Measurements from ENCODE around the gene ZMYND8. TPM values are rescaled to one million over a fixed set of nuclear protein-coding genes. Genes with fewer than 3 reads are reported as not detected.
A peak's percentile ranks its signal among the peaks of the same experiment; 100 is the strongest.

The ZMYND8 gene
- total RNA-seq, 2 experiments from 2014 or later = 33.0 to 34.3 TPM

DNA sequence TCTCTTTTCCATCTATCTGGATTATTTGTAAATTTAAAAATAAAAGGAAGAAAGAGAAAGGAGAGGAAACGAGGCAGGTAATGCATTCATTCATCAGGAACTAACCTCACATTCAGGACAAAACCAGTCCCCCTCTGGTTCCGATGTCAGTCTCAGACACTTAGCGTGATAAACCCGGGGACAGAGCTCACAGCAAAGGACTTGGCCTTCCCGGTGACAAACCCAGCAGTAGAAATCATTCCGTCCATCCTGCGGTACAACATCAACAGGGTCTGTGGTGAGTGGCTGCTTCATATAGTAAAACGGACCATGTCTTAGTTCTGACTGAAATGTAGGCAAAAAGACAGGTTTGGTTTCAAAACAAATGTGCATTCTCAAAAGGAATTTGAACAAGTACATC, 57.9 kb downstream of the ZMYND8 start:
- Mint-ChIP-seq H3K4me3 (no peak overlapping the region), H3K27ac (no peak overlapping the region), H3K36me3 (ENCODE audit: low read depth) (peaks cover 86% of the 10 kb centered on the region), H3K9me3 (no peaks in the 10 kb centered on the region), H3K4me1 (ENCODE audit: low read depth) (peaks cover 19% of the 10 kb centered on the region), H3K27me3 (no peaks in the 10 kb centered on the region)
- DNase-seq (no peak), ATAC-seq (ENCODE audit: poor library complexity) (no peak)
- Histone ChIP-seq H3K27me3 (ENCODE audit: control insufficient read depth in 1 of 2, insufficient read depth in 2 of 2, low read length in 2 of 2) (no peaks in the 10 kb centered on the region), H3K4me1 (ENCODE audit: insufficient read depth, low read length) (no peaks in the 10 kb centered on the region), H3K27ac (ENCODE audit: low read depth in 1 of 2, low read length in 2 of 2) (no peak overlapping the region), H3K36me3 (ENCODE audit: insufficient read depth, low read length) (peaks cover 82% of the 10 kb centered on the region), H3K4me3 (ENCODE audit: low read length) (no peak overlapping the region), H3K9me3 (ENCODE audit: control insufficient read depth in 1 of 2, insufficient read depth in 1 of 2, low read length in 2 of 2) (no peaks in the 10 kb centered on the region)
- TF ChIP-seq, protein P1, sequence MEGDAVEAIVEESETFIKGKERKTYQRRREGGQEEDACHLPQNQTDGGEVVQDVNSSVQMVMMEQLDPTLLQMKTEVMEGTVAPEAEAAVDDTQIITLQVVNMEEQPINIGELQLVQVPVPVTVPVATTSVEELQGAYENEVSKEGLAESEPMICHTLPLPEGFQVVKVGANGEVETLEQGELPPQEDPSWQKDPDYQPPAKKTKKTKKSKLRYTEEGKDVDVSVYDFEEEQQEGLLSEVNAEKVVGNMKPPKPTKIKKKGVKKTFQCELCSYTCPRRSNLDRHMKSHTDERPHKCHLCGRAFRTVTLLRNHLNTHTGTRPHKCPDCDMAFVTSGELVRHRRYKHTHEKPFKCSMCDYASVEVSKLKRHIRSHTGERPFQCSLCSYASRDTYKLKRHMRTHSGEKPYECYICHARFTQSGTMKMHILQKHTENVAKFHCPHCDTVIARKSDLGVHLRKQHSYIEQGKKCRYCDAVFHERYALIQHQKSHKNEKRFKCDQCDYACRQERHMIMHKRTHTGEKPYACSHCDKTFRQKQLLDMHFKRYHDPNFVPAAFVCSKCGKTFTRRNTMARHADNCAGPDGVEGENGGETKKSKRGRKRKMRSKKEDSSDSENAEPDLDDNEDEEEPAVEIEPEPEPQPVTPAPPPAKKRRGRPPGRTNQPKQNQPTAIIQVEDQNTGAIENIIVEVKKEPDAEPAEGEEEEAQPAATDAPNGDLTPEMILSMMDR (IDR thresholded peaks at IDR 0.05) = no peak
- ChIA-PET POLR2A (interaction anchor here (0.8 kb wide), 1 partner anchor 61 kb away, joined by 3 read pairs; no protein-coding TSS in a partner anchor), CTCF (no interaction called here)
- intact Hi-C loops (cut with DNase I, micrococcal nuclease) = no loop called here

DNA sequence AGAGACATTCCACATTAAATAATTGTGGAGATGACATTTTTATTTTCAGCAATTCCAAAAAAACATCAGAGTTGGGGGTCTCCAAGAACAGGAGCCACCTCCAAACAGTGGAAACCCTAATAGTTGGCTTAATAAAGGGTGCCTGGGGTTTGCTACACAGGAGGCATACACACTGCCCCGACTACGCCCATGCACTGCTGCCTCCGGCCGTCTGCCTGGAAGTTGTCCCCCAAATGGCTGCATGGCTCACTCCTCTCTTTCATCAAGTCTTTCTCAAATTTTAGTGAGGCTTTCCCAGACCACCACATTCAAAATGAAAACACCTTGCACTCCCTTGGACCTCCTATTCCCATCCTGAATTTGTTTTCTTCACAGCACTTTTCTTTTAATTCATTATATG, 58.8 kb downstream of the ZMYND8 start:
- intact Hi-C loops (cut with DNase I, micrococcal nuclease) = no loop called here
- H3K36me3 ChIP-seq (ENCODE audit: insufficient read depth, low read length) = peaks cover 80% of the 10 kb centered on the region
- POLR2A ChIA-PET = interaction anchor here (0.6 to 0.8 kb wide), 2 partner anchors 60 to 105 kb away, joined by 3 read pairs; no protein-coding TSS in a partner anchor

DNA sequence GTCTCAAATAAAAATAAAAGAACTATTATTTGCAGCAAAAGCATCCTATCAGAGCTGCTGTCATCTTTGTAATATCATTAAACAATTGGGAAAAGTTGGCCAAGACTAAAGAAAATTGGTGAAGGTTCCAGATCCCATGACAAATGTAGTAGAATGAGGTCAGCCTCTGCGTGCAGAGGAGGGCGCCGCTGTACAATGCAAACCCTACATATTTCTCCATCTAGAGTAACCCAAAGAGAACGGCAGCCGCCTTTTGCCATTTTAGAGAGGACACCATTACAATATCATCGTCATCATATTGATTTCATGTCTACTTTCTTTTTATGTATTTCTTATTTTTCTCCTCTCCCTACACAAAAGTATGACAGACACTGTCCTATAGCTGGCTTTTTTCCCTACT, 59.5 kb downstream of the ZMYND8 start:
- TF ChIP-seq, protein P1 (IDR thresholded peaks at IDR 0.05) = no peak
- no peaks in the 10 kb centered on the region for H3K9me3 ChIP-seq (ENCODE audit: control insufficient read depth in 1 of 2, insufficient read depth in 1 of 2, low read length in 2 of 2)
- H3K27me3 ChIP-seq (ENCODE audit: control insufficient read depth in 1 of 2, insufficient read depth in 2 of 2, low read length in 2 of 2) = no peaks in the 10 kb centered on the region
- no peak overlapping the region for H3K4me3 Mint-ChIP-seq
- DNase-seq = peak in 1 of 14 experiments; percentile 39
- no peak overlapping the region for H3K27ac ChIP-seq (ENCODE audit: low read depth in 1 of 2, low read length in 2 of 2)
- no peak for ATAC-seq (ENCODE audit: poor library complexity)
- peaks cover 80% of the 10 kb centered on the region for H3K36me3 ChIP-seq (ENCODE audit: insufficient read depth, low read length)
- ChIA-PET CTCF (interaction anchor here (0.6 to 1.1 kb wide), 2 partner anchors 87 to 1921 kb away, joined by 3 to 13 read pairs; no protein-coding TSS in a partner anchor), POLR2A (interaction anchor here (0.6 kb wide), 4 partner anchors 11 to 106 kb away, joined by 3 read pairs; no protein-coding TSS in a partner anchor)
- peak overlapping the region; percentile 58 for H3K27ac Mint-ChIP-seq
- H3K36me3 Mint-ChIP-seq (ENCODE audit: low read depth) = peaks cover 86% of the 10 kb centered on the region
- H3K27me3 Mint-ChIP-seq = no peaks in the 10 kb centered on the region
- peaks cover 7% of the 10 kb centered on the region for H3K4me1 Mint-ChIP-seq (ENCODE audit: low read depth)
- H3K9me3 Mint-ChIP-seq = no peaks in the 10 kb centered on the region
- H3K4me3 ChIP-seq (ENCODE audit: low read length) = no peak overlapping the region
- intact Hi-C loops (cut with DNase I, micrococcal nuclease) = no loop called here
- H3K4me1 ChIP-seq (ENCODE audit: insufficient read depth, low read length) = no peaks in the 10 kb centered on the region

More for the DNA sequence above, 58.8 kb downstream of the ZMYND8 start:
- H3K27ac ChIP-seq (ENCODE audit: low read depth in 1 of 2, low read length in 2 of 2) = no peak overlapping the region
- Mint-ChIP-seq H3K9me3 (no peaks in the 10 kb centered on the region), H3K27me3 (no peaks in the 10 kb centered on the region), H3K36me3 (ENCODE audit: low read depth) (peaks cover 86% of the 10 kb centered on the region), H3K27ac (no peak overlapping the region), H3K4me3 (no peak overlapping the region), H3K4me1 (ENCODE audit: low read depth) (peaks cover 10% of the 10 kb centered on the region)
- no peaks in the 10 kb centered on the region for H3K9me3 ChIP-seq (ENCODE audit: control insufficient read depth in 1 of 2, insufficient read depth in 1 of 2, low read length in 2 of 2)
- CTCF ChIA-PET = interaction anchor here (1.1 kb wide), 1 partner anchor 86 kb away, joined by 13 read pairs; no protein-coding TSS in a partner anchor
- TF ChIP-seq, protein P1 (IDR thresholded peaks at IDR 0.05) = no peak
- no peak overlapping the region for H3K4me3 ChIP-seq (ENCODE audit: low read length)
- no peak for ATAC-seq (ENCODE audit: poor library complexity)
- H3K4me1 ChIP-seq (ENCODE audit: insufficient read depth, low read length) = no peaks in the 10 kb centered on the region
- H3K27me3 ChIP-seq (ENCODE audit: control insufficient read depth in 1 of 2, insufficient read depth in 2 of 2, low read length in 2 of 2) = no peaks in the 10 kb centered on the region
- no peak for DNase-seq
